HS-5 (cell line): Measurements from ENCODE around the gene SIX6.

ENCODE experiments used
- DNase-seq: peaks from one replicate; pipeline ENCODE4 v3.0.0-alpha.2; 2012; ENCODE audit warnings: low read depth

SIX6 gene

DNA sequence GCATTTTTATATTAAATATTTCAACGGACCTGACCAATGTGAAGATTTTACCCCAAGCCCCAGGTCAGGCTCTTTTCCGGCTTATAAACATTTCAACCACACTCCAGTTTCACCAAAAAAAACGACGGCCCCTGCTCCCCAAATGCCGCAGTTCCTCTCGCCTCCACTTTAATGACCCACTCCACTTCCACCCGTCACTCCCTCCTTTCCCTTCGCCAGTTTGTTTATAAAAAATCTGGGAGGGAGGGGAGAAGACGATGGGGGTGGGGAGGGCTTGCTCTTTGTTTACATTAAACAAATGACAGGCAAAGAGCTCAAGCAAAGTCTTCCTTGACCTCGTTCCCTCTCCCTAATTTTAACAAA, 5.4 kb downstream of the SIX6 start:
- no peak for DNase-seq

DNA sequence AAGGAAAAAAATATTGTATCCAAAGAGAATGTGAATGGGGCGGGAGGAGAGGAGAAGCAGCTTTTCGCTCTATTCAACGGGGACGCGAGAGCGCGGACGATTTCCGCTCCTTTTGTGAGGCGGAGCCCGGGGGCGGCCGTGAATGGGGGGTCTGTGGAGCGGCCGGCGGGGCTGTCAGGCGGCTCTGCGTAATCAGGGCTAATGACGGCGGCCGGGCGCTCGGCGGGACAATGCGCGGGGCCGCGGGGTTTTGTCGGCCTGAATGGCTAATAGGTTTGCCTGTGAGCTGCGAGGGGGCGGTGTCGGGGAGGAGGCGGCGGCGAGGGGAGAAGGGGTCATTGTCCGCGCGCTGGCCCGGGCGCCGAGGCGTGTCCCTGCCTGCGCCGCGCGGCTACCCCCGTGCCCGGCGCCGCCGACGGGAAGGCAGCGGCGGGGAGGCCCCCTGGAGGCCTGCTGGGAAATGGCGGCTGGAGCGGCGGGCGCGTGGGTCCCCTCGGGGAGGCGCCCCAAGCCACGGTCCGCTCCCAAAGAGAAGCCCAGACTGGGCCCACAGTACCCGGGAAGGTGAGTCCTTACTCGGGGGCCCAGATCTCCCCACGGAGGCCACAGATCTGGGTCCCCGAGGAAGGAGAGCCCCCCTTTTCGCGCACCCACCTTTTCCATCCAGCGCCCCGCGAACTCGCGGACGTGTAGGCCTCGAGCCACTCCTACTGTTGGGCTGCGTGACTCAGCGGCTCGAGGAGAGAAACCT, 6.0 kb downstream of the SIX6 start:
- no peak for DNase-seq

DNA sequence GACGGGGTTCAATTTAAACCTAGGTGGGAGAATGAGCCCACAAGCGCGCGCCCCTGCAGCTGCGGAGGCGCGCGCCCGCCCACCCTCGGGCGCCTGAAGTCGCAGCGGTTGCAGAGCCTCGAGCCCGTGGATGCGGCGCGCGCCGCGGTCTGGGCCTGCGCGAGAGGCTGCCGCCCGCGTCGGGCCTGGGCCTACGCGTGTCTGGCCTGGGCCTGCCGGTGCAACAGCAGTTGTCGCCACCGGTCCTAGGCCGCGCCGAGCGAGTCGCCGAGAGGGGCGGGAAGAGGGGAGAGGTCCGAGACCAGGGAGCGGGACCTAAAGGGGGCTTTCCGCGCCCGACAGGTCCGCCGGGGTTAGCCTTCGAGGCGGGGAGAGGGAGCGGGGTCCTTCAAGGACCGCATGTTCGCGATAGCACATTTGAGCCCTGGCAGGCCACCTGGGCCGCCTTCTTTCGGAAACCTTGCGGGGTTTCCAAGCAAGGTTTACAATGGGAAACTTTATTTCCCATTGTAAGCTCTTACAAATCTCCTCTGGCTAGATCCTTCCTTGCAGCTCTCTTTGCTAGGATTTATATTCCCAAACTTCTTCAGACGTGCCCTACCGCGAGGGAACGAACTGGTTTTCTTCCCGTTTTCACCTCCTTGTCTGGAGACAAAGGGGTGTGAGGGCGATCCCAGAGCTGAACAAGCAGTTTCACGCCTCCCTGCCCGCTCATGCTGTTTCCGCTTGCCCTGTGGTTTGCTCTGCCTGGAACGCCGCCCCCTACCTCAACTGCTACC, 6.8 kb downstream of the SIX6 start:
- no peak for DNase-seq

DNA sequence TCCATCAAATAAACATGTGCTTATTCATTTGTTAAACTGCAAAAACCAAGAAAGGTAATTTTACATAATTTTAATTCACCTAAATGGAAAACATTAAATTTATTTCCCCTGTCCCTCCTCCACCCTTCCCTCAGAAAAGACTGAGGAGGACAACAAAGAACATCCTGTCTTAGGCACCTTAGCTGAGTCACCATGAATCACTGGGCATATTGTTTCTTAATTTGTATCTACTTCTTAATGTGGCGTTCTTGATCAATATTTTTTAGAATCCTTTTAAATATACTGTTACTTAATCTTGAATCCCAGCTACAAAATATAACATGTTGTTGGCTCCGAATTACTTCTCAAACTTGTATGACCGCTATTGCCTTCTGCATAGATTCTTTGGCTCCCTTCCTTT, 23.5 kb downstream of the SIX6 start:
- no peak for DNase-seq

DNA sequence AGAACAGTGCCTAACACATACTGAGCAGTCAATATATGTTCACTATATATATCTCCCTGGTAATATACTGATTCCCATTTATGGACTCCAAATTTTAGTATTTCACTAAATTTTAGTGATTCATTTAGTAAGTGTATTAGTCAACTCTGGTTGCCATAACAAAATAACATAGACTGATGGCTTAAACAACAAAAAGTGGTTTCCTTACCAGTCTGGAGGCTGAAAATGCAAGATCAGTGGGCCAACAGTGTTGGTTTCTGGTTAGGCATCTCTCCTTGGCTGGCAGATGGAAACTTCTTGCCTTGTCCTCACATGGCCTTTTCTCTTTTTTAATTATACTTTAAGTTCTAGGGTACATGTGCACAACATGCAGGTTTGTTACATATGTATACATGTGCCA, 28.7 kb downstream of the SIX6 start:
- no peak for DNase-seq

DNA sequence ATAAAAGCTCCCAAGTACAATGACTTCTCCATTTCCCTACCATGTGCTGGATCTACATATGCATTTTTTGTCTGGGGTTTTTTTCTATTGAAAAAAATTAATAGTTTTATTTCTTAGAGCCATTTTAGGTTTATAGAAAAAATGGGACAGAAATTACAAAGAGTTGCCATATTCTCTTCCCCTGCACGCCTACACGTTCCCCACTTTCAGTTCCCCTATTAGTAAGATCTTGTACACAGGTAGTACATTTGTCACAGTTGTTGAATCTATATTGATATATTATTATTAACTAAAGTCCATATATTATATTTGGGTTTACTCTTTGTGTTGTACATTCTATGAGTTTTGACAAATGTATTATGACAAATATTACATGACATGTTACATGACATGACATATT, 35.7 kb downstream of the SIX6 start:
- no peak for DNase-seq

DNA sequence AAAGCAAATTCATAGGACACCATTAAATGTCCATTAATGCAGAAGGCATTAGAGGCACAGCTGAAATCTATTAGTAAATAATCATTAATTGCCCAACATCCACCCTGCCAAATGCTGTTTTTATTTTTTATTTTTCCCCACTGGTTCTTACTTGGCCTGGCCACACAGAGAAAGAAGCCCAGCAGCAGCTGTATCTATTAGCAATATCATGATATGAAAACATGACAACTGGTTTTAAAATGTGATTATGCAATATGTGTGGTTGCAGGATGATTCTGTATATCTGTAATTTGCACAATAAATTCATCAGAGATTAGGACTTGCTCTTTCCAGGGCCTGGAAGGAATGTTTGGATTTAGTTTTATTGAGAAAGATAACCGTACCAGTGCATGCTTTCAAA, 44.9 kb downstream of the SIX6 start:
- no peak for DNase-seq

DNA sequence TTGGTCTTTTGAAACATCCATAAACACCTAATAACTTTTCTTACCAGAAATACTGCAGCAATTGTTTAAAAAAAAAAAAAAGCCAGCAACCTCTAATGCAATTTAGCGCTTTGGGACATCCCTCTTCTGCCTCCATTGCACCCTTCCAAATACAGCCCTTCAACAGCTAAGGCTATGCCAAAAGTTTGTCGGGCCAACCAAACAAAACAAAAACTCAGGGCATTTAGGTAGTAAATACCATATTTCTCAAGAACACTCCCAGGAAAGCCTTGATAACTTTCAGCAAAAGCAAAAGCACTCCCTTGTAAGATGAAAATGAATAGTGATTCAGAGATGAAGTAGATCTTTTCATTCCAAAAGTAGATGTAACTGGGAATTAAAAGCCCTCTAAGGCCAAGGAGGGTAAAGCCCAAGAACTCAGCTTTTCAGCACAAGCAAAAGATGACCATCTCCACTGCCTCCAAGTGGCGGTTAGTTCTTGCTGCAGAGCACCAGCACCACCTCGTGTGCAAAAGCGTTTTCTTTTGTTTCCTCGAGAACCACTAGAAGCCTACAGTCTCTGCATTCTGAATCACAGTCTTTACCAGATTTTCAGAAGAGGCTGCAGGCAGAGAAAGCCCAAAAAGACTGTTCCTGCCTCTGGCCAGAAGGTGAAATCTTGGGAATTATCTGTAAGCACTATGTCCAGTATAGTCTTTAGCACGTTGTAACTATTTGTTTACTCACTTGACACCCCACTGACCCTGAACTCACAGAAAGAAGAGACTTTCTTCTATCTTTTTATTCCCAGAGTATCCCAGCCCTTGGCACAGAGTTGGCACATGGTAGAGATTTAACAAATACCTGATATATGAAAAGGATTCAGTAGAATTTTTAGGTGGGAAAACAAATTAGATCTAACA, 53.1 kb downstream of the SIX6 start:
- DNase-seq = peak; percentile 19
